ENCODE data around the gene PSMD4.
"Not testable (repeated sequence)": the region's sequence is repeated elsewhere in the genome, so short reads cannot be mapped to it uniquely, and the experiment has no call there.

The PSMD4 gene

DNA sequence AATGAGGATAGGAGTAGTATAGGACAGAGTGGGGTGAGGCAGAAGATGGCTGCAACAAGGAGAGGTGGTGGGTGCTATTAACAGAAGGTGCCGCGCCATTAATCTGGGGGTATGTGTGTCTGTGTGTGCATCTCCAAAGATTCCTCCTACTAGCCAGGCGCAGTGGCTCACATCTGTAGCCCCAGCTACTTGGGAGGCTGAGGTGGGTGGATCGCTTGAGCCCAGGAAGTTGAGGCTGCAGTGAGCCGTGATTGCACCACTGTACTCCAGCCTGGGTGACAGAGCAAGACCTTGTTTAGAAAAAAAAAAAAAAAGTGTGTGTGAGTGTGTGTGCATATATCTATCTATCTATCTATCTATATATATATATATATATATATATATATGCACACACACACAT lies 20.8 kb downstream of the PSMD4 start:
- not testable (repeated sequence) for DNase-seq

DNA sequence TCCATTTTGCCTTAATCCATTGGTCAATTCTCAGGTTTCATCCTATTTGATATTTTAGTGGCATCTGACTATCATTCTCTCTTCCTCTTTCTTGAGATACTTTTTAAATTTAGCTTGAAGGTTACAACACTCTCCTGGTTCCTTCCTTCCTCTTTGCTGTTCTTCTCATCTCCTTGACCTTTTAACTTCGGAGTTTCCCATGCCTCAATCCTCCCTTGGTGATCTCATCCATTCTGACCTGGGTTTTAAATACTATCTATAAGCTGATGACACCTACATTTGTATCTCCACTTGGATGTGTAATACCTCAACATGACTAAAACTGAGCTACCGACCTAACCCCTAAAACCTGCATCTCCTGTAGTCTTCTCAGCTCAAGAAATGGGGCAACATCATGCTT lies 22.7 kb downstream of the PSMD4 start:
- DNase-seq, result no peak

DNA sequence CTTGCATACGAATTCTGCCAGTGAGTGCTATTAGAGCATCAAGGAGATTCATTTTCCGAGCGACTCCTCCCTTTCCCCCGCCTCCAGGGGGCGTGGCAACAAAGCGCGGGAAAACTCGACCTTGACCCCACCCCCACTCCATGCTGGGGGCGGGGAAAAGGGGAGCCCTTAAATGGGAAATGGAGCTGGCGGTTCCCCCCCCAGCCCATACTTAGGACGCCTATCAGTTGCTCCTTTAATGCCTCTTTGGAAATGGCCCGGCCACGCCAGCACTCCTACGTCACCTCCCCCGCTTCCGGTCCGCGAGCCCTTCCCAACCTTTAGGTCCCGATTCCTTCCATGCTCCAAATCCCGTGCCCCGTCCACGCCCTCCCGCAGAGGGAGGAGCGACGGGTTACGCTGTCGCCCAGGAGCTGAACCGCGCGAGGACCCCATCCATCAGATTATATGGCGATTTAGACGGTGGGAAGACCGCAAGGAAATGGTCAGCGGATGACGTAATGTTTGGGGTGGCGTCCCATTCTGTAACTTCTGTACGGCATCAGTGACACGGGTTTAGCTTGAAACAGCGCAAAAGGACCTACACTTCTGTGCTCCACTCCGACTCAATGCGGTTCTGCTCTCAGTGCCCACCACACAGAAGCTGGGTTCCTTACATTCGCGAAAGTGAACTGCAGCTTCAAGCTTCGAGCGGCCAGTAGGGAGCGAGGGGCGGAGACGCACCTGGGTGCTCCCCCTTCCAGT lies 26.9 kb downstream of the PSMD4 start:
- DNase-seq, result peak; percentile 100

DNA sequence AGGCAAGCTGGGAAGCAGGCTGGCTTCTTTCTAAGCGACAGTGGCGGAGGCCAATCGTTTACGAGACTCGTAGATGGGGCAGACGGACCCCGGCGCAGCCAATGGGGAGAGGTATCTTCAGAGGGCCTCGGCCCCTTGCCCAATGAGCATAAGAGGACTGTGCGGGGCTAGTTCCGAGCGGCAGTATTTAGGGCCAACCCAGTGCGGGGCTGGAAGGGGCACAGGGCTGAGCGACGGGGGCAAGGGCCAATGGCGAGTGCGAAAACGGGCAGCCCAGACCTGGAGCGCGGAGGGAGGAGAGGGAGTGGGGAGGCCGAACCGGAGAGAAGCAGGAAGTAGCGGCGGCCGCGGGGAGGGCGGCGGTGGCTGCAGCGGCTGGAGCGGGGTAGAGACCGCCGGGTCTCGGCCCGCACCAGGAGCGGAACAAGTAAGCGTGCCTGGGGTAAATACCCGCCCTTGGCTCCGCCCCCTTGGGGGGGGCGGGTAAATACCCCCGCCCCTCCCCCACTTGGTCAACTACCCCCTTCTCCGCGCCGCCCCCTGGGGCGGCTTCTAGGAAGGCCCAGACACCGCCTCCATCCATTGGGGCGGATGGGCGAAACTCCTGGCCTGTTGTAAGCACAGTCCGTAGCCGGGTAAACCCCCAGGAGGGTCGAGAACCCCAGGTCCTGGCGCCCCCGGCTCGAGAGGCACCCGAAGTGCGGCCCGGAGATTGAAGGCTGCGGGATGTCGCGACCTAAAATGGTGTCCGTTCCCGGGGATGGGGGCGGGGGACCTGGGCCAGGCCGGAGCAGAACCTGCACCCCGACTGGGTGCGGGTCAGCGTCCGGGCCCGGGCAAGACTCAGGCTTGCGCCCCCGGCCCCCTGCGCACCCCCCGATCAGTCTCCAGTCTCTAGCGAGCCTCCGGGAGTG lies 27.7 kb downstream of the PSMD4 start, which contains the start of gene ZNF687:
Gene ZNF687, plus strand, starts transcription at position 331 of the 914 bp plus-strand sequence. CDS start 3,993 bp downstream, outside the sequence.
- DNase-seq, result peak; percentile 100

DNA sequence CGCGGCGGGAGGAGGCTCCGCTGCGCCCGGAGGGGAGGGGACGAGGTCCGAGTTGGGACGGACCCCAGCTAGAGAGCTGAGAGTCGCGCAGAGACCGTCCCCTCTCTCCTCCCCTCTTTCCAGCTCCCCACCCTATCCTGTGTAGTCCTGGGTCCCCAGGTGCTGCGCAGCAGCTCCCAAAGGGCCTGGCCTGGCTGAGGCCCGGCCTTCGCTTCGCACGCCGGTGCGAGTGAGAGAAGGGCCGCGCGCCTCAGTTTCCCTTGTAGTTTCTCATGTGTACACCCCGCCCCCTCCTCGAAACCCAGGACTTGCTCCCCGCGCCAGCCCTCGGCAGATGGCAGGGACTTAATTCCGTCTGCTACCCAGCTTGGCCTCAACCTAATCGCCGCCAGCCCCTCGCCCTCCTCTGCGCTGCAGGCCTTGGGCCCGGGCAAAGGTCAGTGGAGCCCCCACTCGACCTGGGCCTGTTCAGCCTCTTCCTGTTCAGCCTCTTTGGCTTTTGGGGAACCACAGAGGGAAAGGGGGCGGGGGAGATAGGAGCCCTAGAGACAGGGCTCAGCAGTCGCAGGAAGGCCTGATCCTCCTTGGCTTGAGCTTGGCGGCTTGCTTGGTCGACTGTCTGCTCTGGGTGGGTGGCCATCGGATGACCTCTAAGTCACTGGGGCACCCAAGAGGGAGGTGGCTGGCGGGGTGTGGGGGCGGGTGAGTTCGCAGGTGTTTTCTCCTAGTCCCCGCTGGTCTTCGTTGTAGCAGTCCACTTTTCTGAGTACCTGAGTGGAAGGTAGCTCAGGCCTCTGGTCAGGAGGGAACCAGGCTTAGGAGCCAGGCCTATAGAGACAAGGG lies 28.6 kb downstream of the PSMD4 start:
- DNase-seq, result peak; percentile 88

DNA sequence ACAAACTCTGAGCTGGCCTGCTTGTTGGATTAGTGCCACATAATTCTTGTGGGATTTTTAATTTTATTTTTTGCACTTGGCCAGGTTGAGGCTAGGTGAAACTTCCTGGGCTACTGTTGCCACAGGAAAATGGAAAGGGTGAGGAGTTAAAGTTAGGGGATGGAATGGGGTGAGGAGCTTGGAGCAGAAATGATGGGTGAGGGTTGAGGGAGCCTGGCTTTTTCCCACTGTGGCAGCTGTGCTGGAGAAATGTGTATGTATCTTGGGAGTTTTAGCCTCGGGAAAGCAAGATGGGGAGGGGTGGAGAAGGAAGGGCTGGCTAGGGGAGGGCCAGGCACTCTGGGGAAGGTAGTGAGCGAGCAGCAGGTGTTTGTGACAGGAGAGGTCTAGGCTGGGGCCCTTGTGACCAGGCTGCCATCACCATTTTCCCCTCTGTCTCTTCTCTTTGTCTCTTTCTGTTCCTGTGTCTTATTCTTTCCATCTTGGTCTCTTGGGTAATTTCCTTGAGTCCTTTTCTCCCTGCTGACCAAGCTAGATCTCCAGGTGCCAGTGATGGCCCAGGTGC lies 29.6 kb downstream of the PSMD4 start:
- DNase-seq, result peak; percentile 29

DNA sequence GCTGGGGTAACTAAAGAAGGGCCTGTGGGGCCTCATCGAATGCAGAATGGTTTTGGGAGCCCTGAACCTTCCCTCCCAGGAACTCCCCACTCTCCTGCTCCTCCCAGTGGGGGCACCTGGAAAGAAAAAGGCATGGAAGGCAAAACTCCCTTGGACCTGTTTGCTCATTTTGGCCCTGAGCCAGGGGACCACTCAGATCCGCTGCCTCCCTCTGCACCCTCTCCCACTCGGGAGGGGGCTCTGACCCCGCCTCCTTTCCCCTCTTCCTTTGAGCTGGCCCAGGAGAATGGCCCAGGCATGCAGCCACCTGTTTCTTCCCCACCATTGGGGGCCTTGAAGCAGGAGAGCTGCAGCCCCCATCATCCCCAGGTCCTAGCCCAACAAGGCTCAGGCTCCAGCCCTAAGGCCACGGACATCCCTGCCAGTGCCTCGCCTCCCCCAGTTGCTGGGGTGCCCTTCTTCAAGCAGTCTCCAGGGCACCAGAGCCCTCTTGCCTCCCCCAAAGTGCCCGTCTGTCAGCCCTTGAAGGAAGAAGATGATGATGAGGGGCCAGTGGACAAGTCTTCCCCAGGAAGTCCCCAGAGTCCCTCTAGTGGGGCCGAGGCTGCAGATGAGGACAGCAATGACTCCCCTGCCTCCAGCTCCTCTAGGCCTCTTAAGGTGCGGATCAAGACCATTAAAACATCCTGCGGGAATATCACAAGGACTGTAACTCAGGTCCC lies 32.2 kb downstream of the PSMD4 start:
- no peak for DNase-seq

DNA sequence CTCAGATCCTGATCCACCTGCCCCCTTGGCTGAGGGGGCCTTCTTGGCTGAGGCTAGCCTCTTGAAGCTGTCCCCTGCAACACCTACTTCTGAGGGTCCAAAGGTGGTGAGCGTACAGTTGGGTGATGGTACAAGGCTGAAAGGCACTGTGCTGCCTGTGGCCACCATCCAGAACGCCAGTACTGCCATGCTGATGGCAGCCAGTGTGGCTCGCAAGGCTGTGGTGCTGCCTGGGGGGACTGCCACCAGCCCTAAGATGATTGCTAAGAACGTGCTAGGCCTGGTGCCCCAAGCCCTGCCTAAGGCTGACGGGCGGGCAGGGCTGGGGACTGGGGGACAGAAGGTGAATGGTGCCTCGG lies 32.8 kb downstream of the PSMD4 start:
- no peak for DNase-seq

DNA sequence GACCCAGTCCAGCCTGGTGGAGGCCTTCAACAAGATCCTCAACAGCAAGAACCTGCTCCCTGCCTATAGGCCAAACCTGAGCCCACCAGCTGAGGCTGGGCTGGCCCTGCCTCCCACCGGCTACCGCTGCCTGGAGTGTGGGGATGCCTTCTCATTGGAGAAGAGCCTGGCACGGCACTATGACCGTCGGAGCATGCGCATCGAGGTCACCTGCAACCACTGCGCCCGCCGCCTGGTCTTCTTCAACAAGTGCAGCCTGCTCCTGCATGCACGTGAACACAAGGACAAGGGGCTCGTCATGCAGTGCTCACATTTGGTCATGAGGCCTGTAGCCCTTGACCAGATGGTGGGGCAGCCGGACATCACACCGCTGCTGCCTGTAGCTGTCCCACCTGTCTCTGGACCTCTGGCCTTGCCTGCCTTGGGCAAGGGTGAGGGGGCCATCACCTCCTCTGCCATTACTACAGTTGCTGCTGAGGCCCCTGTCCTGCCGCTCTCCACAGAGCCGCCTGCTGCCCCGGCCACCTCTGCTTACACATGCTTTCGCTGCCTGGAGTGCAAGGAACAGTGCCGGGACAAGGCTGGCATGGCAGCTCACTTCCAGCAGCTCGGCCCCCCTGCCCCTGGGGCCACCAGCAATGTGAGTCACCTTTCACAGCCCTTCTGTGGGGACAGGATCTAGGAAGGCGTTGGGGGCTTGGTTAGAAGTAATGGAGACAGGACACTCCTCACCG lies 33.4 kb downstream of the PSMD4 start:
- no peak for DNase-seq

DNA sequence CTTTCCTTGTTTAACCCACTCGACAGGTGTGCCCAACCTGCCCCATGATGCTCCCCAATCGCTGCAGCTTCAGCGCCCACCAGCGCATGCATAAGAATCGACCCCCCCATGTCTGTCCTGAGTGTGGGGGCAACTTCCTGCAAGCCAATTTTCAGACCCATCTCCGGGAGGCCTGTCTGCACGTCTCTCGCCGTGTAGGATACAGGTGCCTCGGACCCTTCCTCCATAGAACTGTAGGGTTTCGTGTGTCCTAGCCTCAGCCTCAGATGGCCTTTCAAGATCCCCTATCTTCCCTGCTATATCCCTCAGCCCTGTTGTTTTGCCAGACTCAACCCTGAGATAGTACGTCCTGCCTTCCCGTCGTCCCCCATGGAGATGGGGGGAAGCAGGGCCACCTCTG lies 34.0 kb downstream of the PSMD4 start:
- DNase-seq, result no peak

DNA sequence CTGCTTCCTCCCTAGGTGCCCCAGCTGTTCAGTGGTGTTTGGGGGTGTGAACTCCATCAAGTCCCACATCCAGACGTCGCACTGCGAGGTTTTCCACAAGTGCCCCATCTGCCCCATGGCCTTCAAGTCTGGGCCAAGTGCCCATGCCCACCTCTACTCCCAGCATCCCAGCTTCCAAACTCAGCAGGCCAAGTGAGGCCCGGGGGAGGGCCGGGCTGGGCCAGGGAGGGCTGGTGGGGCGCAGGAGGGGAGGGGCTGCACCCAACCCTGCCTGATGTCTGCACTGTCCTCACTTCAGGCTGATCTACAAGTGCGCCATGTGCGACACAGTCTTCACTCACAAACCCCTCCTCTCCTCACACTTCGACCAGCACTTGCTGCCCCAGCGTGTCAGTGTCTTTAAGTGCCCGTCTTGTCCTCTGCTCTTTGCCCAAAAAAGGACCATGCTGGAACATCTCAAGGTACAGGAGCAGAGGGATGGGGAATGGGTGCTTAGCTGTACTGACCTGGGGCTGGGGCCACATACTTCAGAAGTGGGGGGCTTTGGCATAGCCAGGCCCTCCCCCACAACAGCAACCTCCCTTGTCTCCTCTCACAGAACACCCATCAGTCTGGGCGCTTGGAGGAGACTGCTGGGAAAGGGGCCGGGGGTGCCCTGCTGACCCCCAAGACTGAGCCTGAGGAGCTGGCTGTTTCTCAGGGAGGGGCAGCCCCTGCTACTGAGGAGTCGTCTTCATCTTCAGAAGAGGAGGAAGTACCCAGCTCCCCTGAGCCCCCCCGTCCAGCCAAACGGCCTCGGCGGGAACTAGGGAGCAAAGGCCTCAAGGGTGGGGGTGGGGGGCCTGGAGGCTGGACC lies 34.8 kb downstream of the PSMD4 start:
- no peak for DNase-seq

DNA sequence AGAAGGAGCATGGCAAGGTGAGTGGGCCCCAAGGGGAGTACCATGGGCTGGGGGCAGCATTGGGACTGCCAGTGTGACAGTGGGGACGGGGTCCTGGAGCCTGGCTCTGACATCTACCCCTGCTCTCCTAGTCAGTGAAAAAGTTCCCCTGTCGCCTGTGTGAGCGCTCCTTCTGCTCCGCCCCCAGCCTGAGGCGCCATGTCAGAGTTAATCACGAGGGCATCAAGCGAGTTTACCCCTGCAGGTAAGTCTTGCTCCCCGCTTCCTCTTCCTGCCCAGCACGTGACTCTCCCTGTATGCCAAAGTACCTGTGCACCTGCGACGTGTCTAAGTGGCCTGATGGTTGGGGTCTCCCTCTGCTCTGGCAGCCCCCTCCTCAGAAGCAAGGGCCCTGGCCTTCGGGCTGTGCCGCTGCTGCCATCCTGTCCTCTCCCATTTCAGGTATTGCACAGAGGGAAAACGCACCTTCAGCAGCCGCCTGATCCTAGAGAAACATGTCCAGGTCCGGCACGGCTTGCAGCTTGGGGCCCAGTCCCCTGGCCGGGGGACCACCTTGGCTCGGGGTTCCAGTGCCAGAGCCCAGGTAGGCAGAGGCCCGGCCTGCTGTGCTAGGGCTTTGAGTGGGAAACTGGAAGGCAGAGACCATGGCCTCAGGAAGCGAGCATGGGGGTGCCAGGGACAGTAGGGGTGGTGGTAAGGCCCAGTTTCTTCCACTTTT lies 35.6 kb downstream of the PSMD4 start:
- no peak for DNase-seq

DNA sequence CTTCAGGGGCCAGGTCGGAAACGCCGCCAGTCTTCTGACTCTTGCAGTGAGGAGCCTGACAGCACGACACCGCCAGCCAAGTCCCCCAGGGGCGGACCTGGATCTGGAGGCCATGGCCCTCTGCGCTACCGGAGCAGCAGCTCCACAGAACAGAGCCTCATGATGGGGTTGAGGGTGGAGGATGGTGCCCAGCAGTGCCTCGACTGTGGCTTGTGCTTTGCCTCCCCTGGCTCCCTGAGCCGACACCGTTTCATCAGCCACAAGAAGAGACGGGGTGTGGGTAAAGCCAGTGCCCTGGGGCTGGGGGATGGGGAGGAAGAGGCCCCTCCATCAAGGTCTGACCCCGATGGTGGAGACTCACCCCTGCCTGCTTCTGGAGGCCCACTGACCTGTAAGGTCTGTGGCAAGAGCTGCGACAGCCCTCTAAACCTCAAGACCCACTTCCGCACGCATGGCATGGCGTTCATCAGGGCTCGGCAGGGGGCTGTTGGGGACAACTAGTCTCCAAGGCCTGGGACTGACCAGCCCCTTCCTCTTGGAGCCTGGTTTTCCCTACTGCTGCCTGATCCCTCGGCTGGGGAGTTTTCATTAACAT lies 36.3 kb downstream of the PSMD4 start:
- no peak for DNase-seq

DNA sequence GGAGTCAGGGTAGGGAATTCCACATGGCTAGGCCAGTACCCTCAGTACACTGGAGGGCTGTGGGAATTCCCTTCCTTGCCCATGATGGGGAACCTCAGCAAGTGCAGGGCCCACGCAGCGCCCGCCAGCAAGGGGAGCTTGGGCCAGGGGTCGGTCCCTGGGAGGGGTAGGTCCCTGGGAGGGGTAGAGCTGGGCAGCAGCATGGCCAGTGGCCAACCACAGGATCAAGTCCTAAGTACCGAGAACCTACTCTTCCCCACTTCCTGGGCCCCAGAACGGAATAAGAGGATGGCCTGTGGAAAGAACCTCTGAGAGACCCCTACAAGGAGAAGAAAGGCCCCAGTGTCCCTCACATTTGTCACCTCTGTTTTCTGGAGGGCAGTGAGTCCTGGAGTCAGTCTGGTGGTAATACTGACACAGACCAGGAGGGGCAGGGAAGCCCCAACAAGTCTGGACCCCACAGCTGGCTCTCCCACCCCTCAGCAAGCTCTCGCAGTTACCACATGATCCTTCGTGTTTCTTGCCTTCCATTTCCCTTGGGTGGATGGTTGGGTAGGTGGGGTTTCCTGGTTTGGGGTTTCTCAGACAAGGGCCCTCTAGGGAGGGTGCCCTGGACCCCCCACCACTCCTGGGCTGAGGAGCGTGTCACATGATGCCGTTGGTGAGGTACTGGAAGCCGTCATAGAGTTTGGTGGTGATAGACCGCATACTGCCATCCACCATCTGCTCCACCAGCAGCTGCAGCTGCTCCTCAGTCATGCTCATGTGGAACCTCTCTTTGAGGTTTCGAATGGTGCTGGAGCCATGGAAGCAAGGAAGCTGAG lies 37.9 kb downstream of the PSMD4 start:
- peak; percentile 26 for DNase-seq

DNA sequence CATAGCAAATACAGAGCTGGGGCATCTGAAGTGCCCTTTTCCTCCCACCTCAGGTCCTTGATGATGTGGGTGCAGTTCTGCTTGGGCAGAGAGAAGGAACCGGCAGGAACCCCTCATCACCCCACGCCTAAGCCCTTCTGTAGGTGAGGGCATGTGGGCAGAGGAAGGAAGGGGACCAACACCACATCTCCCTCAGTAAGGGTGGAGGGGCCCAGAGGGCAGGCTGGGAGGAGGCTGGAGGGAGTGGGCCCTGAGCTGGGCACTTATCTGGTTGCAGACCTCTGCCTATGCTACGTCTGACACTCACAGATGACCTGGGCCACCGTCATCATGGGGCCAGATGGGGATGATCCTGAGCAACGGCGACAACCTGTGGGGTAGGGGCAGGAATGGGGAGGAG lies 38.6 kb downstream of the PSMD4 start:
- no peak for DNase-seq

DNA sequence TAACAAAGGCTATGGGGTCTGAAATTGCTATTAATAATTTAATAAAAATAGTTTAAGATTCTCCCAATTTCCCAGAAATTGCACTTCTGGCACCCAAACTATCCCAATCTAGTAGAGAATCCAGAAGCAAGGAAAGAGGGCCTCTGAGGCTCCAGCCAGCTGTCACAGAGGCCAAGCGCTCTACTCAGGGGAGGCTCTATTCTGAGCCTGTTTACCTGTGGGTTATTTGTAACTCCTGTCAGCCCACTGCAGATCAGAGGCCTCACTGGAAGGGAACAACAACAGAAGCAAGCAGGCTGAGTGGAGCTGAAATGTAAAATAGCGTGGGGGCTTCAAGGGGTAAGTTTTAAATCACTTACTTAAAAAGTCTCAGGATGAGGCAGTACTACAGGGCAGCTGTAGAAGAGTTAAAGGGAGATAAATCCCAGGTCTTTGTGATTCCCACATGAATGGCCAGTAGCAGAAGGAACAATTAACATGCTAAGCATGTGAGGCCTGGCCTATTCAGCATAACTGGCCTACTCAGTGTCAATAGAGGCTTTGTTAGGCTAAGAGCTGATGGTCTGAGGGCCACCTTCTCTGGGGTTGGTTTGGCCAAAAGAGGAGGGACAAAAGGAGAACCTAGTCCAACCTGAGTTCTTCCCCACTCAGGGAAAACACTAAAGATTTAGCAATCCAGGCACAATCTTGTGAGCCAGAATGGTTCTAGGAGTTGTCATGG lies 40.4 kb downstream of the PSMD4 start:
- DNase-seq, result no peak

DNA sequence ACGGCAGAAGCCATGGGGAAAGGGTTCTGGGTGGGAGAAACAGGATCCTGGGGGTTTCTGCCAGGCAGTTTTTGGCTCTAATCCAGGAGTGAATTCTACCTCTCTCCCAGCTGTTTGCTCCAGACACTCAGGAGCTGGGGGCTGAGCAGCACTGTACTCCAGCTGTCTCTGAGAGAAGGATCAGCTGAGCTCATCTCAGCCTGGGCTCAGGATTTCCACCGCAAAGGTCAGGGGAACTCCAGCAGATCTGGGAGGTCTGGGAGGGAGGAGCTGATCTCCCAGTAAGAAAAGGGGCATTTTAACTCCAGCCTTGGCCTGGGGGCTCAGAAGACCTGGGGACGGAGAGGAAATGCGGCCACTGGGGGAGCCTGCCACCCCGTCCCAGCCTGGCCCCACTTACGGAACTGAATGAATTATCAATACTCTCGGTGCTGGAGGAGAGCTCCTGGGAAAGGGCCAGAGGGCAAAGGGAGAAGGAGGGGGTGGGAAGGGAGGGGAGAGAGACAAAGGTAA lies 55.3 kb downstream of the PSMD4 start:
- peak; percentile 82 for DNase-seq

Measured in NCI-H82 (cell line).